Activated naive CD8-positive, alpha-beta T cell treated with anti-CD3 and anti-CD28 coated beads, Interleukin-2, amount 50 U/mL, for 16 hours (primary cell): Measurements from ENCODE around the gene DNAJC4.

Experiments
- DNase-seq: peaks from one replicate; pipeline ENCODE4 v3.0.0-alpha.2; 2020; ENCODE audit warnings: low read depth, low spot score

The DNAJC4 gene

DNA sequence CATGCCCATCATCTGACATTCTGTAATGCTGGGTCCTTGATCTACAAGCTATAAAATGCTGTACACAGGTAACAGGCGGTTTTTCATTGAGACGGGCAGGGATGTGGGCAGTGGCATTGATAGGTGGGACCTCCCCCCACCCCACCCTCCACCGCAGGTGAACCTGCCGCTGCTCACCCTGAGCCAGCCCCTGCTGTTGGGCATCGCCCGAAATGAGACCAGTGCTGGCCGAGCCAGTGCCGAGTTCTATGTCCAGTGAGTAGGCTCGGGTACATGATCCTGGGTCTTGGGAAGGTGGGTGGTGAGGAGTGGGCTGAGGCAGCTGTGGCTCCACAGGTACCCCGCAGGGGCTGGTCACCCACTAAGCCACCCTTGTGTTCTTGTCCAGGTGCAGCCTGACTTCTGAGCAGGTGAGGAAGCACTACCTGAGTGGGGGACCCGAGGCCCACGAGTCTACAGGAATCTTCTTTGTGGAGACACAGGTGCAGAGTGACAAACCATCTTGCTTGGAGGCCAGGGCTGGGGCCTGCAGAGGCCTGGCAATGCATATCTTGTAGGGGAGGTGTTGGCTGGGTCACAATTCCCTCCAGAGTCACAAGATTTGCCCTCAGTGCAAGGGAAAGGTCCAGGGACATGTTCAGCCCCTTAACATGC is 1.1 kb upstream of the DNAJC4 start:
- no peak for DNase-seq

GRCh38 chr11:64229744-64230170 is 591 bp upstream of the DNAJC4 start:
- DNase-seq, result no peak

- DNase-seq, result no peak
These were observed 627 bp downstream of the DNAJC4 start for GRCh38 chr11:64230985-64231365.

GRCh38 chr11:64231546-64231945 is 1.2 kb downstream of the DNAJC4 start:
- DNase-seq, result no peak

DNA sequence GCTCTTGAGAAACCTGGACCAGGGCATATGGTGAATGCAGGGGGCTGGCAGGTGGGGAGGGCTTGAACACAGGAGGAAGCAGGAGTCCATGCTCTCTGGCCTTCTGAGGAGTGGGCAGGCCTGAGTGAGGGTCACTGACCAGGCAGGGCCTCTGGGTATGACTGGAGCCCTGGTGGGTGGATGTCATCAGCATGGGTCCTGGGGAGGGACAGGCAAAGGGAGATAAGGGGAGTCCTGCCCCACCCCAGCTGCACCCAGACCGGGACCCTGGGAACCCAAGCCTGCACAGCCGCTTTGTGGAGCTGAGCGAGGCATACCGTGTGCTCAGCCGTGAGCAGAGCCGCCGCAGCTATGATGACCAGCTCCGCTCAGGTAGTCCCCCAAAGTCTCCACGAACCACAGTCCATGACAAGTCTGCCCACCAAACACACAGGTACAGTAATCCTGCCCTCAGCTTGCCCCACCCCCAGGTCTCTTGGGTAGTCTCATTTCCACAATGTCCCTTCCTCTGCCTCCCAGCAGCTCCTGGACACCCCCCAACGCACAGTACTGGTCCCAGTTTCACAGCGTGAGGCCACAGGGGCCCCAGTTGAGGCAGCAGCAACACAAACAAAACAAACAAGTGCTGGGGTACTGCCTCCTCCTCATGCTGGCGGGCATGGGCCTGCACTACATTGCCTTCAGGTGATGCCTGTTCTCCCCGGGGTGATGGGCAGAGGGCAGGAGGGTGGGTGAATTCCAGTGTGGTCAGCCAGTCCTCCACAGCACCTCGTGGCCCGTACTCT is 2.0 kb downstream of the DNAJC4 start:
- DNase-seq, result no peak

DNA sequence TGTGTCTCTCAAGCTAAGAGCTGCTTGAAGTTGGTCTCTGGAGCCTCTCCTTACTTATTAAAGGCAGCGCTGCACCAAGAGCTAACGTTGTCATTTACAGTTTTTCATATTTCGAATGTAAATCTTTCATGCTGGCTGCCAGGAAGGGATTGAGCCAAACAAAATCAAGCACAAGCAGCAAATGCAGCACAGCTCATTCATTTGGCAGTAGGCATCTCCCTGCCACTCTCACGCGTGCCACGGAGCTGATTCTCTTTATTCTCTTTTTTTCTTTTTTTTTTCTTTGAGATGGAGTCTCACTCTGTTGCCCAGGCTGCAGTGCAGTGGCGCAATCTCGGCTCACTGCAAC is 2.6 kb downstream of the DNAJC4 start:
- DNase-seq, result no peak

GRCh38 chr11:64233913-64234586 is 3.7 kb downstream of the DNAJC4 start, which contains the start of gene VEGFB:
Gene VEGFB, plus strand, starts transcription at chr11:64234584. Its CDS starts 250 bp downstream, at chr11:64234834.
- DNase-seq, result peak; percentile 34

GRCh38 chr11:64234647-64235379 is 4.5 kb downstream of the DNAJC4 start:
- DNase-seq, result no peak

GRCh38 chr11:64235437-64236161 is 5.3 kb downstream of the DNAJC4 start:
- DNase-seq, result no peak

- no peak for DNase-seq
These were observed 7.2 kb downstream of the DNAJC4 start for GRCh38 chr11:64237484-64237951.

DNA sequence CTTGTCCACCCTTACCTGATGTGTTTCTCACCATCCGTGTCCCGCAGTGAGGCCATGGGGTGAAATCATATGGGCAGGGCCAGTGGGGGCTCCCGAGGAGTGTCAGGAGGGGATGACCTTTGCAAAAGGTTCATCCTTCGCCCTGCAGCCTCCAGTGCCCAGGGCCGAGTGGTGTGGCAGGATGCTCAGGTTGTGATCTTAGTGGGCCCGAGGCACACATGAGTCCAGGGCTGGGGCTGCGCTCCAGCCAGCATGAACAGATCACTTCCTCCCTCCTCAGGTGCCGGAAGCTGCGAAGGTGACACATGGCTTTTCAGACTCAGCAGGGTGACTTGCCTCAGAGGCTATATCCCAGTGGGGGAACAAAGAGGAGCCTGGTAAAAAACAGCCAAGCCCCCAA is 7.7 kb downstream of the DNAJC4 start:
- no peak for DNase-seq

- no peak for DNase-seq
These were observed 8.7 kb downstream of the DNAJC4 start for GRCh38 chr11:64238999-64239398.

- no peak for DNase-seq
These were observed 9.5 kb downstream of the DNAJC4 start for GRCh38 chr11:64239662-64240434.

DNA sequence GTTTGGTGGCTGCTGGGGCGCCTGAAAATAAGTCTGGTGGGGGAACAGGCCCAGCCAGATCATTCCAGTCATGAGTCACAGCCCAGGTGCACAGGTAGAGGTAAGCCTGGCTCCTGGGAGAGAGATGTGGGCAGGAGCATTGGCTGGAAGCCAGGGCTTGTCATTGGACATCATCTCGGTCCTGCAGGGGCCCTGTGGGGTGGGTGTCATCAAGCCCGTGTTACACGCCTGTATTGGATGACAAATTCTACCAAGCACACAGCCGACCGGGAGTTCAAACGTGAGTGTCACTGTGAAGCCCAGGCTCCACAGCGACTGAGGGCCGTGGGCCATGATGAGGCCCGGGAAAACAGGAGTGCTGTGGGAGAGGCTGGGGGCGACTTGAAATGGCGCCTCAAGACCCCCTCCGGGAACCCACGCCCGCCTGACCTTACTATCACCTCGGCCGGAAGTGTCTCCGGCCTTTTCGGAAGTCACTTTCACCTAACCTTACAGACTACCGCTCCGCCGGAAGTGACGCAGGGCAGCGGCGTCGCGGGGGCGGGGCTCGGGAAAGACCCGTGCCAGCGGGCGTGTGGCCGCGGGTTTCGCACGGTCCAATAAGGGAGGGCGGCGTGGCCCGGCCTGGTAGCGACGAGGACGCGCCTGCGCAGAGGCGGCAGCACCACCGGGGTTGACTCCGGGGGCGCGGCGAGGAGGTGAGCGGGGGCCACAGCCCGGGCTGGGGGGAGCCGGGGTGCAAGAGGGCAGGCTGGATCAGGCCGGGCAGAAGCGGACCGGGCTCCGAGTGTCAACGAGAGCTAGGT is 10.3 kb downstream of the DNAJC4 start, which contains the start of gene FKBP2:
Gene FKBP2, plus strand, starts transcription at position 661 of the 806 bp plus-strand sequence. CDS start 1,293 bp downstream, outside the sequence.
- peak; percentile 95 for DNase-seq

DNA sequence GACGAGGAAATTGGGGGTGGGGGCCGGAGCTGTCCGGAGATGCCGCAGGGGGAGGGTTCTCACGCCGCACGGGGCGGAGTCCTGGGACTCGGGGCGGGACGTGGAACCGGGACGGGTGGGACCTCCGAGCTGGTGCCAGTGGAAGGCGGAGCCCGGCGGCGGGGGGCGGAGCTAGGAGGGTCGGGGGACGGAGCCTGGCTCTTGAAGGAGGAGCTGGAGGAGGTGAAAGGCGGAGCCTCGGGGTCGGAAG is 10.8 kb downstream of the DNAJC4 start:
- peak; percentile 99 for DNase-seq

- no peak for DNase-seq
These were observed 11.4 kb downstream of the DNAJC4 start for GRCh38 chr11:64241491-64242374.

- no peak for DNase-seq
These were observed 13.0 kb downstream of the DNAJC4 start for GRCh38 chr11:64243236-64243854.

DNA sequence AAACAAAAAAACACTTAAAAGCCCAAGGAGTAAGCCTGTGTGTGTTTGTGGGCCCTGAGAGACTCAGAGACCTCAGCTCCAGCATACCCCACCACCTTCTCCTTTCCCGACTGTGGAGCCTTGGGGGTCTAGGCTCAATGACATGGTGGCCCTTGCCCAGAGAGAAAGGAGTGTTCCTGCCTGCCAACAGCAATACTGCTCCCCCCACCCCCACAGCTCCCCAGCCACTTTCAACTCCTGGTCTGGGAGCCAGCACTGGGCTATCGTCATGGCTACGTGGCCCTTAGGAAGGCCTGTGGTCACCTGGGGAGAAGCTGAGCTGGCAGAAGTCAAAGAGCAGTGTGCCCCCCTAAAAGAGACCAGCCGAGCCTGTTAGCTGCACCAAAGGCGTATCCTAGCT is 13.8 kb downstream of the DNAJC4 start:
- no peak for DNase-seq
